Ramos (cell line): Measurements from ENCODE around the gene TFAP2A.

ENCODE experiments used
- in situ Hi-C: fragments of 300-500 bp; cut with MboI; formaldehyde crosslinking; loops from one replicate; pipeline ENCODE4 v1.14.3; 2022; ENCODE audit warnings: low sequenced_read_pairs; ENCODE audit not compliant: unreplicated experiment

TFAP2A gene

DNA sequence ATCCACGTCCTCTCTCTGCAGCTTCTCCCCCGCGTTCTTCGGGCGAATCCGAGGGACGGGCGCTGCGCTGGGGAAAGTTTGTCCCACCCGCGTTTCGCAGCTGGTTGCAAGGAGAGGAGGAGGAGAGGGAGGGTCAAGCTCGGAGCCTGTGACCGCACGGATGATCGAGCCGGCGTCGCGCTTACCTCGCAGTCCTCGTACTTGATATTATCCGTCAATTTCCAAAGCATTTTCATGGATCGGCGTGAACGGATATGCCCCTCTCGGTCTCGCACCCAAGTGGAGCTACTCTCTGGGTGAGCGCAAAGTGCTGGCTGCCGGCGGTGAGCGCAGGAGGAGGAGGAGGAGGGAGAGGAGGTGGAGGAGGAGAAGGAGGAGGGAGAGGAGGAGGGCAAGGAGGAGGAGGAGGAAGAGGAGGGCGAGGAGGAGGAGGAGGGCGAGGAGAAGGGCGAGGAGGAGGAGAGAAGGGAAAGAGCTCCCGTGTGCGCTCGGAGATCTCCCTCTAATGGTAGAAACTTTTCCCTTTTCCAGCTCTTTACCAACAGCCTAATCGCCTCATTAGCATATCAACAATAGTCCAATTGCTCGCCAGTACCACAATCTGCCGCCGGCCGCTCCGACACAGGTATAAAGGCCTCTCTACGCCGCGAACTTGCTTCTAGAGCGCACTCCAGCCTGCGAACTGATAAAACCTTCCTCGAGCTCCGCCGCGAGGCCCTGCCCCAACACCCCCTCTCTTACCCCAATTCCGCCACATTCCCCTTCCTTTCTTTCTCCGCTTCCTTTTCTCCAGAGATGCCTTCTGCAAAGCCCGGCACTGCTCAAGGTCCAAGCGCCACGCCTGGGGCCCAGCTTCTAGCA is at the start of gene TFAP2A:
TFAP2A (minus strand) TSS at position 319 of the 861 bp plus-strand sequence; CDS start at position 236, 83 bp downstream.
- in situ Hi-C loops = no loop called here

- in situ Hi-C loops = no loop called here
These were observed 48.9 kb upstream of the TFAP2A start for GRCh38 chr6:10463491-10464481.

GRCh38 chr6:10463040-10463439 is 48.2 kb upstream of the TFAP2A start:
- in situ Hi-C loops = no loop called here

DNA sequence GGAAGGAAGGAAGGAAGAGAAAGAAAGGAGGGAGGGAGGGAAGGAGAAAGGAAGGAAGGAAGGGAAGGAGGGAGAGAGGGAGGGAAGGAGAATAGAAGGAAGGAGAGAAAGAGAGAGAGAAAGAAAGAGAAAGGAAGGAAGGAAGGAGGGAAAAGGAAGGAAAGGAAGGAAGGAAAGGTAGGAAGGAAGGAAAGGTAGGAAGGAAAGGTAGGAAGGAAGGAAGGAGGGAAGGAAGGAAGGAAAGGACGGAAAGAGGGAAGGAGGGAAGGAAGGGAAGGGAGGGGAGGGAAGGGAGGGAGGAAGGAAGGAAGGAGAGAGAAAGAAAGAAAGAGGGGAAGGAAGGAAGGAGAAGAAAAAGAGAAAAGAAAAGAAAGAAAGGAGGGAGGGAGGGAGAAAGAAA is 47.0 kb upstream of the TFAP2A start:
- in situ Hi-C loops = no loop called here

DNA sequence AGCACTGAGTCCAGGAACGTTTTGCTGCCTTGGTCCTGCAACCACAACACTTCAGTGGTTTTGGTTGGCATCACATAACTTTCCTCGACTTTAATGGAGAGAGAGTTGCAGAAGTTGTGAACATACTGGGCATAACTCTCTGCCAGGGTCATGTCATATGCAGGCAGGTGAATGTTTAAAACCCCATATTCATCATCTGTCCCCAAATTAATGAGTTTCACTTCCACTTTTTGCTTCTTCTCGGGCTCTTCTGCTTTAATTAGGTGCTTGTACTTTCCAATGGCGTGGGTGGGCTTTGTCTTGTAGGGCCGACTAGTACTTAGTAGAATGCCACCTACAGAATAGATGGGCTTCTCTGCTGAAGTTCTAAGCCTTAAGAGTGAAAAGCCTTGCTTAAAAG is 45.2 kb upstream of the TFAP2A start:
- in situ Hi-C loops = no loop called here

DNA sequence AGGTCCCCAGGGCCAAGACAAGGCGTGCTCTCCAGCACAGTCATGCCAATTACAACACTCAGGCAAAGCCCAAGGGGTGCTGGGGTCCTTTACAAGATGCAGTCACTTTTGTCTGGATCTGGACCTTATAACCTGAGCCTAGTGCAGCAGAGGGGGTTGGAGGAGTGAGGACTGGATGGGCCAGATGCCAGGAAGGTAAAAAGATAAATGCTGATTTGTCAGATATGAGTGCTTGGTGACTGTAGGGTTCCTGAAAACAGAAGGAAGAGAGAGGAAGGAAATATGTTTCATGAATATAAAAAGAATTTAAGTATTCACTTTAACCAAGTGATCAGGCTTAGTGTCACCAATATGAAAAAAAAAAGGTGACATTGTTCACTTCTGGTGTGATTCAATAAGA is 43.4 kb upstream of the TFAP2A start:
- in situ Hi-C loops = no loop called here

- in situ Hi-C loops = no loop called here
These were observed 38.7 kb upstream of the TFAP2A start for GRCh38 chr6:10453596-10453995.

DNA sequence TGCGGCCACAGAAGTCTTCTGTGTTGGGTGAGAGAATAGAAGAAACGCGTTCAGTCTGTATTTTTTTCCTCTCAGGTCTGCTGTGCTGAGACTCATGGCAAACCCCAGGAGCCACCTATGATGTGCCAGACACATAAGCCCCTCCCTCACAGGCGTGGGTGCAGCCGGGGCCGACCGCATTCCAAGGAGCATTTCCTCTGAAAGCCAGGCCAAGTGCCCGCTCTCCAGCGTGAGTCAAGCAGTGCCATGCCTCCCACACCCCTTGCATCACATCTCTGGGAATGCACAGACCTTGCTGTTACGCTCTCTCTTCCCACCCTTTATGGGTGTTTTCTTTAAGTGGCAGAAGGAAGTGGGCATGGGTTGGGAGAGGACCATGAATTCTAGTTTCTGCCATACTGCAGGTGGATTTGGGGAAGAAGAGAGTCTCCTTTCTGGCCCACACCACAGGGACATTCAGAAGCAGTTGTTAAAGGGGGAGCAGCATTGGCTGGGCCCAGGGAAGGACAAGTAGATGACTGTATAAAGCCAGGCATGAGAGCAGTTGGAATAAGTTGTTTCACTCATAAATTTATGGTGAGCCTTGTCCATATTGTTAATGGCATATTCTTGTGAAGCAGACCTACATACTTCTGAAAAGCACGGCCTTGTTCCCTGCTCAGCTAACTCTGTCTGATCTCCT is 37.1 kb upstream of the TFAP2A start:
- in situ Hi-C loops = no loop called here

- in situ Hi-C loops = no loop called here
These were observed 36.5 kb upstream of the TFAP2A start for GRCh38 chr6:10451394-10451793.

GRCh38 chr6:10449751-10450150 is 34.9 kb upstream of the TFAP2A start:
- in situ Hi-C loops = loop anchor here (25.0 kb wide), 4 partner anchors 187 to 1212 kb away; no protein-coding TSS in a partner anchor

GRCh38 chr6:10448096-10448495 is 33.2 kb upstream of the TFAP2A start:
- in situ Hi-C loops = loop anchor here (25.0 kb wide), 4 partner anchors 186 to 1211 kb away; no protein-coding TSS in a partner anchor

DNA sequence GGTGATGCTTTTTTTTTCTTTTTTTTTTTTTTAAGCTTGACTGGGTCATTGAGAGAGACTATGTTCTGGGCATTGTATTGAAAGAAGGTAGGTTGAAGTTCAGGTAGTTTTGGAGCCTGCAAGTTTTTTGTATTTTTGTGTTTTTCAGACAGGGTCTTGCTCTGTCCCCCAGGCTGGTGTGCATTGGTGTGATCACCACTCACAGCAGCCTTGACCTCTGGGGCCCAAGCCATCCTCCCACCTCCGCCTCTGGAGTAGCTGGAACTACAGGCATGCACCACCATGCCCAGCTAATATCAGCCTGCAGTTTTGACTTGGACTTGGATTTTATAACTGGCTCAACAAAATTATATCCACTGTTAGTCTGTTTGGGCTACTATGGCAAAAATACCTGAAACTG is 31.7 kb upstream of the TFAP2A start:
- in situ Hi-C loops = loop anchor here (25.0 kb wide), 4 partner anchors 184 to 1209 kb away; no protein-coding TSS in a partner anchor

DNA sequence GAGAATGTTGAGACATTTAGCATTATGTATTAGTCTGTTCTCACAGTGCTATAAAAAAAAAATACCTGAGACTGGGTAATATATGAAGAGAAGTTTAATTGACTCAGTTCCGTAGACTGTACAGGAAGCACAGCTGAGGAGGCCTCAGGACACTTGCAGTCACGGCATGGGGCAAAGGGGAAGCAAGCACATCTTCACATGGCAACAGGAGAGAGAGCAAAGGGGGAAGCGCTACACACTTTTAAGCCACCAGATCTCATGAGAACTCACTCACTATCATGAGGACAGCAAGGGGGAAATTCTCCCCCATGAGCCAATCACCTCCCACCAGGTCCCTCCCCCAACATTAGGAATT is 26.8 kb upstream of the TFAP2A start:
- in situ Hi-C loops = loop anchor here (25.0 kb wide), 4 partner anchors 179 to 1204 kb away; no protein-coding TSS in a partner anchor

DNA sequence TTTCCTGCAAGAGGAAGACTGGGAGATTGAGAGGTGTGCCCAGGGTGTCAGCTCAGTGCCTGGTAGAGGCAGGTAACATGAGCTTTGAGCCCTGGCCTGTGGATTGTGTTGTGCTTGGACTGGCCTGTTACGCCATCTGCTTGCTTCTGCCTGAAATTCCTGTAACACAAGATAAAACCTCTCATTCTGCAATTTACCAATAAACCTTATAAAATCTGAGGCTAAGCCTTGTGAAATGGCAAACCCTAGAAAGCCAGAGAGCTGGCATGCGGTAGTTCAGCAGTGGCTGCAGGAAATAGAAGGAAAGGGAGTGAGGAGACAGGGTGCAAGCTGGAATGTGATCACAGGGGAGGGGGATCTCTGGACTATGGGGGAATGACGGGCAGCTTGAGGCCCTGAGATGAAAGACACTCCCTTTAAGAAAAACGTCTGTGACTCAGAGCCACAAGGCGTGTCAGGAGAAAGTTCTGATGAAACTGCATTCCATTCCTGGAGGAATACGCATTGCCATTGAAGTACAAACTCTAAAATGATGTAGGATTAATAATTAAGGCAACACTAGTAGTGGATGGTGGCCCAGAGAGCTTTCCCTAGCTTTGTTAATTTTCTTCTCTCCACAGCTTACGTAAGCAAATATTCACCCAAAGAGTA is 26.3 kb upstream of the TFAP2A start:
- in situ Hi-C loops = loop anchor here (25.0 kb wide), 4 partner anchors 179 to 1204 kb away; no protein-coding TSS in a partner anchor

DNA sequence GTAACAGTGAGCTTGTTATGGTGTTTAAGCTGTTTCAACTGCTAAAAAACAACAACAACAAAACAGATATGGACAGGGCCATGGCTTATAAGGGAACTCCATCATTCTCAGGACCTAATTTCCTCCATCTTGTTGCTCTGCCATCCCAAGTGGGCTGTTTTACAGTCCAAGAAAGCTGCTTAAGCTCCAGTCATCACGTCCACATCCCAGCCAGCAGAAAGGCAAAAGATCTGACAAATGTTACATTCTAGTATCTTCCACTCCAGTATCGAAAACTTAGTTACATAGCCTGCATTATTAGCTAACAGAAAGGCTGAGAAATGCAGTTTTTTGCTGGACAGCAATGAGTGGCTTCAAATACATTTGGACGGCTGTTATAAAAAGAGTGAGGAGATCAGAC is 23.0 kb upstream of the TFAP2A start:
- in situ Hi-C loops = loop anchor here (10.0 to 25.0 kb wide), 5 partner anchors 176 to 1453 kb away; no protein-coding TSS in a partner anchor

- in situ Hi-C loops = loop anchor here (10.0 to 25.0 kb wide), 5 partner anchors 172 to 1449 kb away; no protein-coding TSS in a partner anchor
These were observed 19.4 kb upstream of the TFAP2A start for GRCh38 chr6:10434235-10434634.

GRCh38 chr6:10433322-10433721 is 18.4 kb upstream of the TFAP2A start:
- in situ Hi-C loops = loop anchor here (10.0 to 25.0 kb wide), 5 partner anchors 171 to 1449 kb away; no protein-coding TSS in a partner anchor

- in situ Hi-C loops = loop anchor here (10.0 to 25.0 kb wide), 5 partner anchors 169 to 1447 kb away; no protein-coding TSS in a partner anchor
These were observed 16.7 kb upstream of the TFAP2A start for GRCh38 chr6:10431423-10432164.
